ENCODE data around the gene GALNT18.

GRCh38 chr11:11237070-11237832, 384.6 kb downstream of the GALNT18 start:
- TF ChIP-seq, protein P1, sequence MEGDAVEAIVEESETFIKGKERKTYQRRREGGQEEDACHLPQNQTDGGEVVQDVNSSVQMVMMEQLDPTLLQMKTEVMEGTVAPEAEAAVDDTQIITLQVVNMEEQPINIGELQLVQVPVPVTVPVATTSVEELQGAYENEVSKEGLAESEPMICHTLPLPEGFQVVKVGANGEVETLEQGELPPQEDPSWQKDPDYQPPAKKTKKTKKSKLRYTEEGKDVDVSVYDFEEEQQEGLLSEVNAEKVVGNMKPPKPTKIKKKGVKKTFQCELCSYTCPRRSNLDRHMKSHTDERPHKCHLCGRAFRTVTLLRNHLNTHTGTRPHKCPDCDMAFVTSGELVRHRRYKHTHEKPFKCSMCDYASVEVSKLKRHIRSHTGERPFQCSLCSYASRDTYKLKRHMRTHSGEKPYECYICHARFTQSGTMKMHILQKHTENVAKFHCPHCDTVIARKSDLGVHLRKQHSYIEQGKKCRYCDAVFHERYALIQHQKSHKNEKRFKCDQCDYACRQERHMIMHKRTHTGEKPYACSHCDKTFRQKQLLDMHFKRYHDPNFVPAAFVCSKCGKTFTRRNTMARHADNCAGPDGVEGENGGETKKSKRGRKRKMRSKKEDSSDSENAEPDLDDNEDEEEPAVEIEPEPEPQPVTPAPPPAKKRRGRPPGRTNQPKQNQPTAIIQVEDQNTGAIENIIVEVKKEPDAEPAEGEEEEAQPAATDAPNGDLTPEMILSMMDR (conservative IDR thresholded peaks at IDR 0.05): no peak
- no peak for TF ChIP-seq EZH2 (IDR thresholded peaks at IDR 0.05; ENCODE audit: low read depth)
